DOHH2 (cell line): ENCODE data around the gene PLXNC1.

Experiments used
- H3F3A ChIP-seq: fragments of 200-600 bp; sonication (generic), shearing (Covaris generic); 2 replicates; pipeline ENCODE4 v1.6.0; 2016; ENCODE audit warnings: antibody characterized with exemption, mild to moderate bottlenecking; ENCODE audit not compliant: control insufficient read depth, insufficient read depth
- H3K27ac ChIP-seq: fragments of 200-600 bp; sonication (generic); 2 replicates; pipeline ENCODE4 v1.5.1; 2014; ENCODE audit warnings: low read depth, mild to moderate bottlenecking, low read length, moderate library complexity
- H3K27me3 ChIP-seq: fragments of 200-600 bp; sonication (generic); 2 replicates; pipeline ENCODE4 v1.6.1; 2014; ENCODE audit warnings: mild to moderate bottlenecking, low read length, mixed read lengths; ENCODE audit not compliant: control insufficient read depth
- H3K36me3 ChIP-seq: fragments of 200-600 bp; sonication (generic); 2 replicates; pipeline ENCODE4 v1.6.1; 2014; ENCODE audit warnings: mild to moderate bottlenecking, low read length, moderate library complexity, mixed read lengths; ENCODE audit not compliant: control insufficient read depth
- H3K4me1 ChIP-seq: fragments of 200-600 bp; sonication (generic); 2 replicates; pipeline ENCODE4 v1.6.1; 2014; ENCODE audit warnings: mild to moderate bottlenecking, low read length, mixed read lengths; ENCODE audit not compliant: control insufficient read depth
- H3K4me2 ChIP-seq: fragments of 200-600 bp; sonication (generic); 2 replicates; pipeline ENCODE4 v1.6.0; 2014; ENCODE audit warnings: mild to moderate bottlenecking, low read length, moderate library complexity
- H3K4me3 ChIP-seq: fragments of 200-600 bp; sonication (generic); 2 replicates; pipeline ENCODE4 v1.5.1; 2014; ENCODE audit warnings: mild to moderate bottlenecking, low read length, mixed read lengths
- H3K79me2 ChIP-seq: fragments of 200-600 bp; sonication (generic); 2 replicates; pipeline ENCODE4 v1.6.1; 2014; ENCODE audit warnings: mild to moderate bottlenecking, low read length, mixed read lengths; ENCODE audit not compliant: control insufficient read depth
- H3K9me2 ChIP-seq: fragments of 200-600 bp; sonication (generic); replicated peaks from 2 replicates; pipeline ENCODE4 v1.6.1; 2014; ENCODE audit warnings: mild to moderate bottlenecking, low read length, mixed read lengths; ENCODE audit not compliant: control insufficient read depth
- H3K9me3 ChIP-seq: fragments of 200-600 bp; sonication (generic); 2 replicates; pipeline ENCODE4 v1.6.1; 2014; ENCODE audit warnings: antibody characterized with exemption, low read length, mixed read lengths; ENCODE audit not compliant: control insufficient read depth, insufficient read depth
- H4K20me1 ChIP-seq: fragments of 200-600 bp; sonication (generic); 2 replicates; pipeline ENCODE4 v1.6.0; 2014; ENCODE audit warnings: low read depth, mild to moderate bottlenecking, antibody characterized with exemption, low read length, moderate library complexity; ENCODE audit not compliant: control insufficient read depth, insufficient read depth
- EZH2phosphoT487 ChIP-seq: fragments of 200-600 bp; sonication (generic); IDR thresholded peaks from 2 replicates; pipeline ENCODE4 v1.6.1; 2017; ENCODE audit warnings: borderline replicate concordance, mild to moderate bottlenecking, antibody characterized with exemption, low read length, moderate library complexity, mixed read lengths
- TF ChIP-seq, protein P1 (sequence below): fragments of 200-600 bp; sonication (generic); IDR thresholded peaks from one replicate; pipeline ENCODE4 v1.5.1; 2014; ENCODE audit warnings: antibody characterized with exemption, mild to moderate bottlenecking, low read depth, low read length; ENCODE audit not compliant: poor library complexity, severe bottlenecking

PLXNC1 gene

GRCh38 chr12:94242901-94243300 is 94.5 kb downstream of the PLXNC1 start:
- no peaks in the 10 kb centered on the region for H3K79me2 ChIP-seq
- no peaks in the 10 kb centered on the region for H3K36me3 ChIP-seq
- no peak overlapping the region for H3K4me2 ChIP-seq
- peaks cover 32% of the 10 kb centered on the region for H3K27me3 ChIP-seq
- peaks cover 4% of the 10 kb centered on the region for H3F3A ChIP-seq
- H3K9me3 ChIP-seq = no peaks in the 10 kb centered on the region
- H3K27ac ChIP-seq = no peak overlapping the region
- H3K9me2 ChIP-seq = no peaks in the 10 kb centered on the region
- H3K4me3 ChIP-seq = no peak overlapping the region
- TF ChIP-seq, protein P1, sequence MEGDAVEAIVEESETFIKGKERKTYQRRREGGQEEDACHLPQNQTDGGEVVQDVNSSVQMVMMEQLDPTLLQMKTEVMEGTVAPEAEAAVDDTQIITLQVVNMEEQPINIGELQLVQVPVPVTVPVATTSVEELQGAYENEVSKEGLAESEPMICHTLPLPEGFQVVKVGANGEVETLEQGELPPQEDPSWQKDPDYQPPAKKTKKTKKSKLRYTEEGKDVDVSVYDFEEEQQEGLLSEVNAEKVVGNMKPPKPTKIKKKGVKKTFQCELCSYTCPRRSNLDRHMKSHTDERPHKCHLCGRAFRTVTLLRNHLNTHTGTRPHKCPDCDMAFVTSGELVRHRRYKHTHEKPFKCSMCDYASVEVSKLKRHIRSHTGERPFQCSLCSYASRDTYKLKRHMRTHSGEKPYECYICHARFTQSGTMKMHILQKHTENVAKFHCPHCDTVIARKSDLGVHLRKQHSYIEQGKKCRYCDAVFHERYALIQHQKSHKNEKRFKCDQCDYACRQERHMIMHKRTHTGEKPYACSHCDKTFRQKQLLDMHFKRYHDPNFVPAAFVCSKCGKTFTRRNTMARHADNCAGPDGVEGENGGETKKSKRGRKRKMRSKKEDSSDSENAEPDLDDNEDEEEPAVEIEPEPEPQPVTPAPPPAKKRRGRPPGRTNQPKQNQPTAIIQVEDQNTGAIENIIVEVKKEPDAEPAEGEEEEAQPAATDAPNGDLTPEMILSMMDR = no peak
- no peak for TF ChIP-seq EZH2phosphoT487
- peaks cover 52% of the 10 kb centered on the region for H3K4me1 ChIP-seq
- peaks cover 5% of the 10 kb centered on the region for H4K20me1 ChIP-seq

GRCh38 chr12:94244165-94245133 is 96.1 kb downstream of the PLXNC1 start:
- Histone ChIP-seq H3K9me2 (no peaks in the 10 kb centered on the region), H3K9me3 (no peaks in the 10 kb centered on the region), H3K4me2 (peak overlapping the region; percentile 48), H3K27ac (no peak overlapping the region), H3K36me3 (no peaks in the 10 kb centered on the region), H3K79me2 (no peaks in the 10 kb centered on the region), H3F3A (peaks cover 4% of the 10 kb centered on the region), H3K27me3 (peaks cover 16% of the 10 kb centered on the region), H3K4me1 (peaks cover 45% of the 10 kb centered on the region), H4K20me1 (peaks cover 5% of the 10 kb centered on the region), H3K4me3 (peak overlapping the region; percentile 21)
- TF ChIP-seq, protein P1 = no peak
- TF ChIP-seq EZH2phosphoT487 = no peak

DNA sequence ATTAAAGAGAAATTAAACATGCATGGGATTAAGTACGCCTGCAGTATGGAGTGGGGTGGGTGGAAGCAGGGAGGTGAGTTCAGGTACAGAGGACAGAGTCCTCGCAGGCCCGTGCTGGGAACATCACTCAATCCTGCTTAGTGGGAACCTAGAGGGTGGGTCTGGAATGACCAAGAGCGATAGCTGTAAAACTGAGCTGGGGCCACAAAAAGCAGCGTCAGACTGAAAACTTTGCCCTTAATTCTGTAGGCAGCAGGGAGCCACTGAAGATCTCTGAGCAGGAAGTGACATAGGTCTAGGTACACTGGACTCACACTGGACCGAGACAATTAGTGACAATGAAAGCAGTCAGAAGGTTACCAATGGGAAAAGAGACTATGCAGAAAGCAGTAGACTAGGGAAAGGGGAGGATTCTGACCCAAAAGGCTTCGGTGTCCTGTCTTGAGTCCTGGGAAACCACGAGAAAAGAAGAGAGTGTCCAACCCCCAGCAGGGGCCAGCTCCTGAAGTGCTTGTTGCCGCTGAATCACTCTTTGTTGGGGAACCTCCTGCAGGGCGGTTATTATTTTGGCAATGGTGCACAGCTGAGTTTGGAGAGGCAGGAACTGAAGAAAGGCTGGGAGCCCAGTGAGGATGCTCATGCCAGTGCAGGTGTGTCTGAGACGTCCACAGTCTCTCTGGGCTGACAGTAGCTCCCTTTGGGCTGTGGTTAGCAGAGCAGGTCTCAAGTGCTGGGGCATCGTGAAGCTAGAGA is 97.4 kb downstream of the PLXNC1 start:
- TF ChIP-seq, protein P1 = no peak
- TF ChIP-seq EZH2phosphoT487 = no peak
- Histone ChIP-seq H3K4me1 (peaks cover 32% of the 10 kb centered on the region), H3K27me3 (peaks cover 11% of the 10 kb centered on the region; the same call in 1 of the 2 replicates), H3K9me3 (no peaks in the 10 kb centered on the region), H3F3A (no peaks in the 10 kb centered on the region; the same call in 1 of the 2 replicates), H3K4me2 (no peak overlapping the region), H3K36me3 (no peaks in the 10 kb centered on the region), H3K27ac (no peak overlapping the region), H3K79me2 (no peaks in the 10 kb centered on the region), H3K4me3 (no peak overlapping the region), H3K9me2 (no peaks in the 10 kb centered on the region), H4K20me1 (peaks cover under 1% of the 10 kb centered on the region)
